ENCODE results near the gene SLC13A3. TPM values are rescaled to one million over a fixed set of nuclear protein-coding genes. Genes with fewer than 3 reads are reported as not detected.

Gene SLC13A3
- total RNA-seq, 1 experiment from 2014 or later: 0.39 TPM

DNA sequence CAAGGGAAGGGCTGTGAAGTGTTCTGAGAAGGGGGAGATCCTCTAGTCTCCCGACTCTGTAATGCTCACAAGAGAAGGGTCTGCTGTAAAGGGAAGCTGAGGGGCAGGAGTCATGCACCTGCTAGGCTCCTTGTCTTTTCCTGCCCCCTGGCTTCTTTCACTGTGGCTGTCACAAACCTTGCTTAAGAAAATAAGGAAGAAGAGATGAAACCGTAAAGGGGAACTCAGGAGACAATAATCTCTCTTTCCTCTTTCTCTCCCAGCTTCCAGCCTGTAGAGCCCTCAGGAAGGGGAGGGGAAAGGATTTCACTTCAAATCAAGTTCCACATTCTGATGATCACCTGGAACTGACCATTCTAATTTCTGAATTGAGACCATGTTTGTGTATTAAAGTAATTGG lies 26.3 kb downstream of the SLC13A3 start:
- Histone ChIP-seq H3K27me3 (replicated peaks; ENCODE audit: control insufficient read depth, insufficient read depth, low read length) (no peaks in the 10 kb centered on the region), H3K36me3 (ENCODE audit: control insufficient read depth, insufficient read depth, low read length) (no peaks in the 10 kb centered on the region), H3K4me3 (ENCODE audit: low read depth, low read length) (no peak overlapping the region), H3K4me1 (no peaks in the 10 kb centered on the region), H3K9me3 (peaks cover 28% of the 10 kb centered on the region)
- intact Hi-C loops (cut with micrococcal nuclease; ENCODE audit: unreplicated experiment): no loop called here
- no peak overlapping the region for H3K27ac Mint-ChIP-seq (ENCODE audit: unreplicated experiment)
- POLR2A ChIA-PET: interaction anchor here (0.5 kb wide), 1 partner anchor 772 kb away, joined by 3 read pairs; no protein-coding TSS in a partner anchor
- BruUV-seq (replicated peaks): no TSS peak
- no peak overlapping the region for H3K4me3 Mint-ChIP-seq (ENCODE audit: unreplicated experiment)
- no peaks in the 10 kb centered on the region for H3K36me3 Mint-ChIP-seq (ENCODE audit: insufficient read depth, unreplicated experiment)
- no peaks in the 10 kb centered on the region for H3K4me1 Mint-ChIP-seq (ENCODE audit: low read depth, unreplicated experiment)
- H3K9me3 Mint-ChIP-seq (ENCODE audit: unreplicated experiment): peaks cover 24% of the 10 kb centered on the region
- no peak for TF ChIP-seq CTCF (IDR thresholded peaks at IDR 0.05; ENCODE audit: insufficient read depth in 1 of 2, low read depth in 1 of 2, low read length in 1 of 2, severe bottlenecking in 1 of 2, unreplicated experiment in 1 of 2)
- CTCF ChIA-PET: interaction anchor here (1.0 kb wide), 1 partner anchor 759 kb away, joined by 4 read pairs; no protein-coding TSS in a partner anchor
- peaks cover 16% of the 10 kb centered on the region for H3K27me3 Mint-ChIP-seq (ENCODE audit: insufficient read depth, unreplicated experiment)
- DNase-seq: no peak

GRCh38 chr20:46622165-46622564 lies 29.1 kb downstream of the SLC13A3 start:
- ChIA-PET CTCF (interaction anchor here (0.7 kb wide), 1 partner anchor 18 kb away, joined by 3 read pairs; no protein-coding TSS in a partner anchor), POLR2A (no interaction called here)
- peaks cover 13% of the 10 kb centered on the region; the same call in 1 of the 2 replicates for H3K9me3 ChIP-seq
- no peaks in the 10 kb centered on the region for H3K27me3 ChIP-seq (replicated peaks; ENCODE audit: control insufficient read depth, insufficient read depth, low read length)
- no peak overlapping the region for H3K4me3 Mint-ChIP-seq (ENCODE audit: unreplicated experiment)
- BruUV-seq (replicated peaks): no TSS peak
- H3K9me3 Mint-ChIP-seq (ENCODE audit: unreplicated experiment): peaks cover 13% of the 10 kb centered on the region
- H3K27me3 Mint-ChIP-seq (ENCODE audit: insufficient read depth, unreplicated experiment): peaks cover 16% of the 10 kb centered on the region
- DNase-seq: no peak
- no peaks in the 10 kb centered on the region for H3K4me1 ChIP-seq
- no peak for TF ChIP-seq CTCF (IDR thresholded peaks at IDR 0.05; ENCODE audit: insufficient read depth in 1 of 2, low read depth in 1 of 2, low read length in 1 of 2, severe bottlenecking in 1 of 2, unreplicated experiment in 1 of 2)
- no peaks in the 10 kb centered on the region for H3K36me3 ChIP-seq (ENCODE audit: control insufficient read depth, insufficient read depth, low read length)
- intact Hi-C loops (cut with micrococcal nuclease; ENCODE audit: unreplicated experiment): no loop called here
- H3K4me3 ChIP-seq (ENCODE audit: low read depth, low read length): no peak overlapping the region
- H3K4me1 Mint-ChIP-seq (ENCODE audit: low read depth, unreplicated experiment): no peaks in the 10 kb centered on the region
- no peaks in the 10 kb centered on the region for H3K36me3 Mint-ChIP-seq (ENCODE audit: insufficient read depth, unreplicated experiment)
- no peak overlapping the region for H3K27ac Mint-ChIP-seq (ENCODE audit: unreplicated experiment)

GRCh38 chr20:46621492-46621891 lies 29.8 kb downstream of the SLC13A3 start:
- Mint-ChIP-seq H3K27ac (ENCODE audit: unreplicated experiment) (no peak overlapping the region), H3K4me1 (ENCODE audit: low read depth, unreplicated experiment) (no peaks in the 10 kb centered on the region), H3K27me3 (ENCODE audit: insufficient read depth, unreplicated experiment) (peaks cover 16% of the 10 kb centered on the region), H3K4me3 (ENCODE audit: unreplicated experiment) (no peak overlapping the region), H3K9me3 (ENCODE audit: unreplicated experiment) (peaks cover 13% of the 10 kb centered on the region), H3K36me3 (ENCODE audit: insufficient read depth, unreplicated experiment) (no peaks in the 10 kb centered on the region)
- no peak for TF ChIP-seq CTCF (IDR thresholded peaks at IDR 0.05; ENCODE audit: insufficient read depth in 1 of 2, low read depth in 1 of 2, low read length in 1 of 2, severe bottlenecking in 1 of 2, unreplicated experiment in 1 of 2)
- Histone ChIP-seq H3K9me3 (peaks cover 13% of the 10 kb centered on the region; the same call in 1 of the 2 replicates), H3K27me3 (replicated peaks; ENCODE audit: control insufficient read depth, insufficient read depth, low read length) (no peaks in the 10 kb centered on the region), H3K4me1 (no peaks in the 10 kb centered on the region), H3K4me3 (ENCODE audit: low read depth, low read length) (no peak overlapping the region), H3K36me3 (ENCODE audit: control insufficient read depth, insufficient read depth, low read length) (no peaks in the 10 kb centered on the region)
- ChIA-PET POLR2A (no interaction called here), CTCF (no interaction called here)
- no TSS peak for BruUV-seq (replicated peaks)
- intact Hi-C loops (cut with micrococcal nuclease; ENCODE audit: unreplicated experiment): no loop called here
- no peak for DNase-seq
